NCI-H82 treated with DMSO at 0.1 percent for 48 hours (cell line): Measurements from ENCODE around the gene DMTF1.
A peak's percentile ranks its signal among the peaks of the same experiment; 100 is the strongest.
"Not testable (repeated sequence)": the region's sequence is repeated elsewhere in the genome, so short reads cannot be mapped to it uniquely, and the experiment has no call there.

ENCODE experiments used
- DNase-seq: peaks from one replicate; lab custom pipeline; 2025; ENCODE audit not compliant: unreplicated experiment; lab: John Stamatoyannopoulos, UW

Gene DMTF1, protein sequence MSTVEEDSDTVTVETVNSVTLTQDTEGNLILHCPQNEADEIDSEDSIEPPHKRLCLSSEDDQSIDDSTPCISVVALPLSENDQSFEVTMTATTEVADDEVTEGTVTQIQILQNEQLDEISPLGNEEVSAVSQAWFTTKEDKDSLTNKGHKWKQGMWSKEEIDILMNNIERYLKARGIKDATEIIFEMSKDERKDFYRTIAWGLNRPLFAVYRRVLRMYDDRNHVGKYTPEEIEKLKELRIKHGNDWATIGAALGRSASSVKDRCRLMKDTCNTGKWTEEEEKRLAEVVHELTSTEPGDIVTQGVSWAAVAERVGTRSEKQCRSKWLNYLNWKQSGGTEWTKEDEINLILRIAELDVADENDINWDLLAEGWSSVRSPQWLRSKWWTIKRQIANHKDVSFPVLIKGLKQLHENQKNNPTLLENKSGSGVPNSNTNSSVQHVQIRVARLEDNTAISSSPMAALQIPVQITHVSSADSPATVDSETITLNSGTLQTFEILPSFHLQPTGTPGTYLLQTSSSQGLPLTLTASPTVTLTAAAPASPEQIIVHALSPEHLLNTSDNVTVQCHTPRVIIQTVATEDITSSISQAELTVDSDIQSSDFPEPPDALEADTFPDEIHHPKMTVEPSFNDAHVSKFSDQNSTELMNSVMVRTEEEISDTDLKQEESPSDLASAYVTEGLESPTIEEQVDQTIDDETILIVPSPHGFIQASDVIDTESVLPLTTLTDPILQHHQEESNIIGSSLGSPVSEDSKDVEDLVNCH

DNA sequence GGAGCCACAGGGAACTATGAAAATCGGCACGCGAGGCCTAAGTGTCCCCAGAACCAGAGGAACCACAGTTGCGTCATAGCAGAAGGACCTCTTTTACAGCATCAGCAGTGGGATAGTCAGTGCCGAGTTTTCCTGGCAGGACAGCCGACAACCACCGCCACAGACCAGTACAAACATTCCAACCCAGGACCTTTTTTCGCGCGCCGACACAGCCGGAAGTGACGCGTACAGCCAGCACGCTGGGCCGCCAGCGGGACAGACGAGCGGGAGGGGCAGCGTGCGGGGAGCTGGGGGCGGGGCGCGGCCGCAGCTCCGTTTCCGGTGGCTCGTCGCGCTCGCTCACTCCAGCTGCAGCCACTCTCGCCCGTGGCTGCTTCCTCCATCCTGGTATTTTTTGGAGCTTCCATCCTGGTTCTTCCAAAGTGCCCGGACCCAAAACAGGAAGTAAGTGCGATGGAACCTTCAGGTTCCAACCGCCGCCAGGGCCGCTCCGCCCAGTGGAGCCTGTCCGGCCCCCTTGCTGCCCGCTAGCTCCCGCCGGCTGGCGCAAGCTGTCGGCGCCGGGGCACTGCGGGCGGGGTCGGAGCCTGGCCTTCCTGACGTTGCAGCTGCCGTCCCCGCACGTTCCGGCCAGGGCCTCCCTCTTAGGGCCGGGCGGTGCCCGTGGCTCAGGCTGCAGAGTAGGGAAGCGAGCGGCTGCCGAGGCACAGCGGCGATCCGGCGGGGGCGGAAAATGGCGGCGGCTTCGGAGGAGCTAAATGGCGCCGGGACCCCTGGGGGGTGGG is at the start of gene DMTF1:
TSS of gene DMTF1 (plus strand) at position 342 of the 785 bp plus-strand sequence. CDS start 12,489 bp downstream, outside the sequence.
- DNase-seq: peak; percentile 80

DNA sequence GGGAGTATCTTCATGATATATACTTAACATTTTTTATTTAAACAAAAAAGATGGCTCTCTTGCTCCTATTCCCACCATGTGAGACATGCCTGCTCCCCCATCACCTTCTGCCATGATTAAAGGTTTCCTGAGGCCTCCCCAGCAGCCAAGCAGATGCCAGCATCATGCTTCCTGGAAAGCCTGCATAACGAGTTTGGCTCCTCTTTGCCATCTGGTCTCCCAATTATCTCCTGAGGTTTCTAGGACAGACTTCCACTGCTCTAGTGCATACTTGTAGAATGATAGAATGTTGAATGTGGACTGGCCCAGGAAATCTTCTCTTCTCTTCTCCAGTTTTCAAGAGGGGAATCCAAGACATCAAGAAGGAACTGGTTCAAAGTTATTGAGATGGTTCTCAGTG is 46.9 kb upstream of the DMTF1 start:
- no peak for DNase-seq

DNA sequence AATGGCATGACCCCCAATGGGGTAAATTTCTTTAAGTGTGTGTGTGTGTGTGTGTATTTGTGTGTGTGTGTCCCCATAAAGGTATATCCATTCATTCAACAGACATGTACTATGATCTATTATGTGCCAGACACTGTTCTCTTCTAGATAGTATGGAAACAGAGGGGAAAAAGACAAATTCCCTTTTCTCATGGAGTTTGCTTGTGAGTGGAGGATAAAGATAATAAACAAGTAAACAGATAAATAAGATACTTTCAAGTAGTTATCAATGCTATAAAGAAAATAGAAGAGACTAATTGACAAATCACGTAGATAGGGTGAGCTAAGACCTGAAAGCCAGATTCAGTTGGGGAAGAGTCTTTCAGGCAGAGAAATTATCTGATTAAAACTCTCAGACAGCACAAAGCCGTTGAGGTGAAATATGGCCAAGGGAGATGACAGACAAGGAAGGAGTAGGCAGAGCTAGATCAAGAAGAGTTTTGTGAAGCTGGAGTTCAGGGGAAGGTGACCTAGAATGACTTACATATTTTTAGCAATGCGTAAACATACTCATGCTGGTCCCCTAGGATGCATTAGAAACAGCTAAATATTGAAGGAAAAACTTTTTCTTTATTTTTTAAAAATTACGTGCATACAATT is 45.2 kb upstream of the DMTF1 start:
- no peak for DNase-seq

DNA sequence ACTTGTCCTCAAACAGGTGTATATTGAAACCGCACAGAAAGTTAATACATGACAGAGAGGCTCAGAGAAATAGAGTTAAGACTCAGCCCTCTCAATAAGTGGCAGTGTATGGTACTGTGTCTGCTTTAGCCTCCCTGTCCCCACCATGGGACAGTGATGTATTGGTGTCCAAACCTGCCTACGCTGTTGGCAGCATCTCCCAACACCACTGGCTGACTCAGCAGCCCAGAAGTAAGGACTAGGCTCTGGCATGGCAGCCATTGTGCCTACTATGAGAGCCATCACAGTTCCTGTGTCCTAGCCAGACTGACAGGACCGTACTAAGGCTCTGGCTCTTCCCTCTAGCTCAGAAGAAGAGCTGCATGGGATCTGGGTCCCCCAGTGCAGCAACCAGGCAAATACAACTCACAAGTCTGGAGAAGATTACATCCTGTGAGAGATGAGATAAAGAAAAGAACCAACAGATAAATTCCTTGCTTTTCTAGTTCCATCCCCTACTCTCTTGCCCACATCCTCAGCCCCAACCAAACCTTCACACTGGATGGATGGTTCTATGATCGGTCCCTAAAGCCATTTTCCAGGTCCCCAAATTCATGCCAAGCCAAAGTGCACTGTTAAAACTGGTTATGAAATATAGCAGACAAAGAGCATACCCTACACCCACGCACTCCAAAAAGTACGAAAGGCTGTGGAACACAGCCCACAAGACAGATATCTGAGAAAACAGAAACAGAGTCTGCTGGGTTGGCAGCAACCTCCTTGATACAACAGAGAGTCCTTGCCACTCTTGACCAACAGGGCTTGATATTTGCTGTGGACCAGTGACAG is 44.1 kb upstream of the DMTF1 start:
- DNase-seq: no peak

DNA sequence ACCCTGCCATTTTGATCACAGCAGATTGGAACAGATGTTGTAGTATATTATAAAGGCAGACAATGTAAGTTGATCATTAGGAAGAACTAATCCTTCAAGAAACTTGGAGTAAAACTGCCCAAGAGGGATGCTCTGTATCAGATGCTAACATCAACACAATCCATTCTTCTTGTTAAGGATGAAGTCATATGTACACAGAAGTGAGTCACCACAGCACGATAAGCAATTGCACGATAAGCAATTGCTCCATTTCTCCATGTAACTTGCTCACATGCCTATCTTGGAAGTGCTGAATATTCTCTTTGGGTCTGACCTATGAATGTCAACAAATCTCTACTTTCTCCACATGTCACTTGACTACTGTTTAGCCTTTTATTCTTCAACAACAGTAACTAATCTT is 41.5 kb upstream of the DMTF1 start:
- DNase-seq: no peak

DNA sequence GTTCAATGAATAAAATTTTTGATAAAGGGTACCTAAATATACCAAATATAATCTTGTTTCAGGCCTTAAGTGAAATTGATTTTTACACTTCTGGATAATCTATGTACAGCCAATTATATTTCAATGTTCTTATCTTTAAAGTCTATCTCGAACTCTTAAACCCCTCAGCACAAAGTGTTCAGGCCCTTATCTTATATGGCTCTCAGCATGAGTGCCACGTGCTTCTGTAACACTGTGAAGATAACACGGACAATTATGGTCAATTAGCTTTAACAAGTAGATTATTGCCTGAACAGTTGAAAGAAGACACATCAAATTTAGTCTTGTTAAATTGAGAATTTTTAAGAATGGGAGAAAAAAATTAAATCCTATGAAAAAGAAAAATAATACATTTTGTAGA is 40.4 kb upstream of the DMTF1 start:
- no peak for DNase-seq

DNA sequence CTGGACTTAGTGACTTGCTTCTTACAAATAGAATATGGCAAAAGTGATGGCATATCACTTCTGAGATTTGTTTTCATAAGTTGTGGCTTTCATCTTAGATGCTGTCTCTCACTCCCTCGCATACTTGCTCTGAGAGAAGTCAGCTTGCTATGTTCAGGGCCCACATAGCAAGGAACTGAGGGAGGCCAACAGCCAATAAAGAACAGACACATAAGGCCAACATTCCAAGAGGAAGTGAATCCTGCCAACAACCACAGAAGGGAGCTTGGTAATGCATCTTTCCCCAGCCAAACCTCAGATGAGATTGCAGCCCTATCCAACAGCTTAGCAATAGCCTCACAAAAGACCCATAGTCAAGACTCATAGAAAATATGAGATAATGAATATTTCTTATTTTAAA is 39.2 kb upstream of the DMTF1 start:
- no peak for DNase-seq

DNA sequence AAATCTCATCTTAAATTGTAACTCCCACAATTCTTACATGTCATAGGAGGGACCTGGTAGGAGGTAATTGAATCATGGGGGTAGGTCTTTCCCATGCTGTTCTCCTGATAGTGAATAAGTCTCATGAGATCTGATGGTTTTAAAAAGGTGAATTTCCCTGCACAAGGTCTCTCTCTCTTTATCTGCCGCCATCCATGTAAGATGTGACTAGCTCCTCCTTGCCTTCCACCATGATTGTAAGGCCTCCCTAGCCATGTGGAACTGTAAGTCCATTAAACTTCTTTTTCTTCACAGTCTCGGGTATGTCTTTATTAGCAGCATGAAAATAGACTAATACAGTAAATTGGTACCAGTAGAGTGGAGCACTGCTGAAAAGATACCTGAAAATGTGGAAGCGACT is 38.3 kb upstream of the DMTF1 start:
- DNase-seq: not testable (repeated sequence)

DNA sequence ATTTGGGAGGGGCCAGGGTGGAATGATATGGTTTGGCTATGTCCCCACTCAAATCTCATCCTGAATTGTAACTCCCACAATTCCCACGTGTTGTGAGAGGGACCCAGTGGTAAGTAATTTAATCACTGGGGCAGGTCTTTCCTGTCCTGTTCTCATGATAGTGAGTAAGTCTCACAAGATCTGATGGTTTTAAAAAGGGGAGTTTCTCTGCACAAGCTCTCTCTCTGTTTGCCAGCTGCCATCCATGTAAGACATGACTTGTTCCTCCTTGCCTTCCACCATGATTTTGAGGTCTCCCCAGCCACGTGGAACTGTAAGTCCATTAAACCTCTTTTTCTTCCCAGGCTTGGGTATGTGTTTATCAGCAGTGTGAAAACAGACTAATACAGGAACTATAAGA is 36.5 kb upstream of the DMTF1 start:
- DNase-seq: not testable (repeated sequence)

DNA sequence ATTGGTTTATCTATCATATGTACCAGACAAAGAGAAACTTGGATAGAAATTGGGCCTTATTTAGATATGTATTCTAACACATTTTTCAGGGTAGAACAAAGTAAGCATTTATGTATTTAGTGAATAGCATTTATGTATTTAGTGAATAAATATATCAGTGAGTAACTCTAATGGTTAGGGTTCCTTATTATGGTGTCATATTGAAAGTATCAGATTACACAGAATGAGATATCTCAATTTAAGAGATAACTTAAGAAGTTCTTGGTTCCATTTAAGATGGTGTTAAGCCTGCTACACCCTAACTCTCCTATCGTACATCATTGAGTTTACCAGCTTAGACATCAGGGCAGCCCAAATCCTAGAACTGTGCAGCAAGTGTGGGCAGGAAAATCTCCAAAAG is 35.9 kb upstream of the DMTF1 start:
- DNase-seq: no peak

DNA sequence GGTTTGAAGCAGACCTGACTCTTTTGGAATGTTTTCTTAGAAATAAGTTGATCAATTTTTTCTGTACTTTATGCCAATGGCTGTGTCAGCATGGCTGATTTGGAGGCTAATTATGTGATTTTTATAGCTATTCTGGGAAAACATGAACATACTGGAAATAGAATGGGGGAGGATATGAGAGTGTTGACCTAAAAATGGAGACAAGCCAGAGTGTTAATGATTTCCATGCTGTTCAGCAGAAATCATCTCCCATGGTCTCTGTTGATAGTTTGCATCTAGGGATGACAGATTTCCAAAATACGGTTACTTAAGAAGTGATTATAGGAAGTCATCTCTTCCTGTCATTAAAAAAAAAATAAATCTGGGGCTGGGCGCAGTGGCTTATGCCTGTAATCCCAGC is 32.7 kb upstream of the DMTF1 start:
- no peak for DNase-seq

DNA sequence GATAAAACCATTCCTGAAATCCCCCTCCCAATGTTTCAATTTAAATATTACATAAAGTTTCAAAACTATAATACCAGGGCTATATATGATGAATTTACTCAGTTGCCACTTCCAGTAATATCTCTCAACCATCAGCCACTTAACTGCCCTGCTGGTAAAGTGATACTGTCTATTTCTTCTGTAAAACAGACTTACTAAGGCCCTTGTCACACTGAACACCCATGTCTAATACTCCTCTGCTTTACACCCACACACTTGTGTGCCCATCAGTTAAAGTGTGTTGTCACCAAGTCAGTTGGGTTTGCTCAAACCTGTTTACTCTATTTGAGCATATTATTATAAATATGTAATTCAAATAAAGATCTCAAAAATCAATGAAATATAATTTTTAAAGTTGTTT is 29.1 kb upstream of the DMTF1 start:
- no peak for DNase-seq

DNA sequence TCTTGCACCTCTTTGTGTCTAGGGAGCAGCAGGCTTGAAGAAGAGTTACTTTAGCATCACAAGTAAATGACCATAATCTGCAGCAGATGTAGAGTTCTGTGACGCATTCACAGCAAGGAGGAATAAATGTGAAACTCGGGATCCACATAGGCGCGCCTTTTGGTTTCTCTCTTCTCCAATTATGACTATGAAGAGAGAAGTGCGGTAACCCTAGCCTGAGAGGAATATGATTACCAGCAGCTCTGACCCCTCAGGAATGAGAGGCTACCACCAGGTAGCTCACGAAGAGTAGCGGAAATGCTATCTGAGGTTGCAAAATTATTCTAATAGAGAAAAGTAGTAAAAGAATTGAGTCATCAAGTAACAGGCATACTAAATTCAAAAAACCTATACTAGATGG is 25.2 kb upstream of the DMTF1 start:
- DNase-seq: no peak

DNA sequence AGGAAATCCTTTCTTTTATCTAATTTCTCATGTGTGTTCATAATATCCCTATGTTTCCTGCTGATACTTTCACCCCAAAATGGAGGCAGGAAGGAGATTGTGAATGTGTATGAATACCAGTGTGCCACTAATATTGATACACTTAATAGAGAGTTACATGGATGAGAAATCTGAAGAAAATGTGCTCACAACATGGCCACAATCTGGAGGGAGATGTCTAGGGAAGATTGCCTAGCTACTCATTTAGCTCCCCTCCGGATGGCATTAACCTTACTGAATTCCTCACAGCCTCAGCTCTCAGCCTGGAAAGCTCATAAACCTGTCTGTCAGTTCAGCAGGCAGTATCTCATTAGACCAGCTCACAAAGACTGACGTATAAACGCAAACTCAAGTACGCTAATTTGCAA is 23.4 kb upstream of the DMTF1 start:
- DNase-seq: peak; percentile 61

DNA sequence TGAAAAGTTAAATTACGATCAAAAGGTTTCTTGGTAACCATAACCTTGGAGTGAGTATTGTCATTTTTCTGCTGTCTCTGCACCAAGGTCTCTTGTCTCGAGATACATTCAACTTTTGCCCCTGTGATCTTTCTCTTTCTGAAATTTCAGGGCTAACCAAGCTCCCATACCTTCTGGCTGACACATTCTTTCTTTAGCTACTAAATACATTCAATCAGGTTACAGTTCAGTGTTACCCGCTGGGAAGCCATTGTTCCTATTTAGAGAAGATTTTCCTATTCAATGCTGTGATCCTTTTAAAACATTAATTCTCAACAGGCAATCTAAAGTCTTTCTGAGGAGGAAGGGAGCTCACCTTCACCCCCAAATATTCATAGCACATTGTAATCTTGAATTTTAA is 22.9 kb upstream of the DMTF1 start:
- no peak for DNase-seq

DNA sequence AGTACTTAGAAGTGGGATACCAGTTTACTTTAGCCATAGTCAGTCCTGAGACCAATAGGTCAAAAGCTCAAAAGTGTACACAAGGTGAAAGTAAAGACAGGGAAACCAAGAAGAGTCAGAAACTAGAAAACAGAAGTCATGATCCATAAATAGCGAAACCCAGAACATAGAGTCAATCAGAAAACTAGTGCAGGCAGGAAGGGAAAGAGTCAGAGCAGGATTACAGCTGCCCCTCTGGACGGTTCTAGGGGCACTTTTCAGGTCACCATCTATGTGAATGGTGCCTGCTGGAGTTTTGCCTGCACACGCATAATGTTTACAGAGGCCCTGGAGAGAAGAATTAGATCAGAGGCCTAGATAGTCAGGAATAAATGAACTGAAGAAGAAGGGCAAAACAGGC is 22.4 kb upstream of the DMTF1 start:
- no peak for DNase-seq

DNA sequence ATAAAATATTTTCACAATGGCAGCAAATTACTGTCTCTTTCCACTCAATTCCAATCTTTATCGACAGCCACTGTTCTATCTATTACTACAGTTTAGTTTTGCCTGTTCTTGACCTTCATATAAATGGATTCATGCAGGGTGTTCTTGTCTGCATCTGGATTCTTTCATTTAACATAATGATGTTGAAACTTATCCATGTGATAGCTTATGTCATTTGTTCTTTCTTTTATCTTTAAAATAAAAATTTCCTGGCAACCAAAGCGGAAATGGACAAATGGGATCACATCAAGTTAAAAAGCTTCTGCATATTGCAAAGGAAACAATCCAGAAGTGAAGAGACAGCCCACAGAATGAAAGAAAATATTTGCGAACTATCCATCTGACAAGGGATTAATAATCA is 20.5 kb upstream of the DMTF1 start:
- no peak for DNase-seq

DNA sequence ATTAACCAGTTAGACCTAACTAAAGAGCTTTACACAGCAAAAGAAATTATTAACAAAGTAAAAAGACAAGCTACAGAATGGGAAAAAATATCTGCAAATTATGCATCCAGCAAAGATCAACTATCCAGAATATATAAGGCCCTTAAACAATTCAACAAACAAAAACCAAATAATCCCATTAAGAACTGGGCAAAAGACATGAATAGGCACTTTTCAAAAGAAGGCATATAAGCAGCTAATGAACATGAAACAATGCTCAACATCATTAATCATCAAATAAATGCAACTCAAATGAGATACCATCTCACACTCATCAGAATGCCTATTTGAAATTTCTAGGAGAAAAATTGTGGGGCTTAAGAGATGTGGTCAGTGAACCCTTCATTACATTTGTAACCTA is 15.0 kb upstream of the DMTF1 start:
- no peak for DNase-seq

DNA sequence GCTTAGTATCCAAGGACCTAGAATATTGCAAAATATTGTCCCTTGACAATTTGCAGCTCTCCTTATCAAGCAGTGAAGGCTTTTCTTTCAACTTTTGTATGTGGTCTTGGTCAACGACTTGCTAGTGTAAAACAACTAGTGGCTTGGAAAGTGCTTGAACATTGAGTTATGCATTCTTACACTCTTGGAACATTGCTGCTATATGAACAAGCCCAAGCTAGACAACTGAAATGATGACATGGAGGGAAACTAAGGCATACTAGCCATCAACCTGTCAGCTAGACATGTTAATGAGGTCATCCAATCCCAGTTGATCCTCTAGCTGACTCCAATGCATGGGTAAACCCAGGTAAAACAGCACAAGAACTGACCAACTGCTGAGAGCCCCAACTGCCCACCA is 12.7 kb upstream of the DMTF1 start:
- no peak for DNase-seq

DNA sequence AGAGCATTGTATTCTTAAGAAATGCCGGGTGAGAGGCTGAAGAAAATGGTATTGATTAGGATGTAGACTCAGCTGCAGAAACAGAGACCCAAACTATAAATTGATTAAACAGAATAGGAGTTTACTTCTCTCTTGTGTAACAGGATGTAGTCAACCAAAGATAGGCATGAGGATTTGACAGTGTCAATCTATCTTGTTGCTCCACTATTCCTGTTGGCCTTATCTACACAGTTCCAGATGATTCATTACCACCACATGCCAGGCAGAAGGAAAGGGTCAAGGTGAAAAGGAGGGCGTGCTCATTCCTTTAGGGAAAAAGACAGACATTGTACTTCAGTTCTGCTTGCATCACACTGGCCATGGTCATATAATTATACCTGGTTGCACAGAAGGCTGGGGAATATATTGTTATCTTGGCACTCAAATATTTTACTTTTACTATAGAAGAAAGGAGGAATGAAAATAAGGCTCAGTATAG is 11.9 kb upstream of the DMTF1 start:
- DNase-seq: no peak
